ENCODE measurements around the gene HOXB1. TPM values are rescaled to one million over a fixed set of nuclear protein-coding genes. Genes with fewer than 3 reads are reported as not detected.

HOXB1 gene
- total RNA-seq, 2 donors from 2014 or later: not detected

DNA sequence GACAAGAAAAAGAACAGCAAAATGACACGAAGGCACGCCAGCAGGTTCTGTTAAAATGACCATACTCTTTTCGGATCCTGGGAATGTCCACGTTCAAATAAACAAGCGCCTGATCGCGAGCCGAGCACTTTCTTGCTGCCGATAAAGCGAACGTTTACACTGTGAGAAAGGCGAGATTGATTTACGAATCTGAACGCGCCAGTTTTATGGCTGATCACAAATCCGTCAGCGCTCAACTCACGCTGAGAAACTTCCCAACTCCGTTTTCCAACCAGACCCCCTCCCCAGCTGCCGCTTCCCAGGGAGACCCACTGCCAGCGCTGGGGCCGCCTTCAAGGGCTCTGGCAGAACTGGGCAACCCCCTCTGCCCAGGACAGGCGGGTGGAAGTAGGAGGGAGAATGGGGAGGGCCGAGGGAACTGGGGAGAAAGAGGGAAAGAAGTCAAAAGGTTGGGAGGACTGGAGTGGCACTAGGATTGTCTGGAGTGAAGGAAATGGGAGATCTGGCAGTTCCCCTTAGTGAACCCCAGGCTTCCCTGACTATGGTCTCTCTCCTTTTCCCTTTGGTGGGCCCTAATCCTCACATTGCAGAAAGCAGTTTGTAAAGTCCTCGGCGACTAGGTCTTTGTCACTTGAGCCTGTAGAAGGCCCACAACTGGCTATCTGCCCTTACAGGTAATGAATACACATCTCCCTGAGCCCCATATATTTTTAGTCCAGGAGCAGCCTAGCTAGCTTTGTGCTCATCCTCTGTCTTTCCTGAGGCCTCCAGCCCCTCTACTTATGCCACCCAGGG is 40.4 kb upstream of the HOXB1 start:
- Mint-ChIP-seq H3K27ac (no peak overlapping the region), H3K4me3 (no peak overlapping the region), H3K36me3 (no peaks in the 10 kb centered on the region), H3K4me1 (ENCODE audit: low read depth in 2 of 2) (peaks cover 16 to 23% of the 10 kb centered on the region in 2 donors), H3K9me3 (no peaks in the 10 kb centered on the region), H3K27me3 (no peaks in the 10 kb centered on the region)
- peak; percentile 23 for DNase-seq (ENCODE audit: low spot score)
- no peak for ATAC-seq

DNA sequence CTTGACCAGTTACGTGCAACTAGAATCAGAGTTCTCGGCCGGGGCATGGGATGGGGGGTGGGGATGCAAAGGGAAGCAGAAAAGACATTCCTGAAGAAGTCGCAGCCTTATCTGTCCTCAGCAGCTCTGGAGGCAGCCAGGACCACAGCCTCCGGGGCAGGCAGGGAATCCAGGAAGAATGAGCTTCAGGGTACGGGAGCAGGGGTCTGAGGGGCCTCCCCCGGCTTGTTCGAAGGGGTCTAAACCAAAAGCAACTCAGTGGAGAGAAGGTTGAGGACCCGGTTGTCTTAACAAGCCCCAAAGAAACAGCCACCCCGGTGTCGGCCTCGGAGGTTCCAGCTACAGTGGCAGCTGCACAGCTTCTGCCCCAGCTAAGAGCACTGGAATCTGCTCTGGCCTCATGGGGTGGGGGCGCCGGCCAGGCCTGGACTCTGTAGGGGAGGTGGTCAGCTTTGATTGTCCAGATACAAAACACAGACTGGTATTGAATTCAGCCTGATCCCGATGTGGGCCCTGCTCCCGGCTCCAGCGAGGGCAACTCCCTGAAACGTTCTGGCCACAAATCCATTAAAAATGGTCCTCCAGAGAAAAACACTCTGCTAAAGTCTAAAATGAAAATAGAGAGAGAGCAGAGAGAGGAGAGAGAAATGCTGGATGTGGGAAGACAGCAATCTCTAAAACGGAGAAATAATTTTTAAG is 39.7 kb upstream of the HOXB1 start:
- H3K4me1 Mint-ChIP-seq (ENCODE audit: low read depth in 2 of 2): peaks cover 16 to 20% of the 10 kb centered on the region in 2 donors
- no peaks in the 10 kb centered on the region for H3K9me3 Mint-ChIP-seq
- H3K4me3 Mint-ChIP-seq: no peak overlapping the region
- DNase-seq (ENCODE audit: low spot score): peak; percentile 31
- ATAC-seq: no peak
- H3K27ac Mint-ChIP-seq: no peak overlapping the region
- no peaks in the 10 kb centered on the region for H3K36me3 Mint-ChIP-seq
- no peaks in the 10 kb centered on the region for H3K27me3 Mint-ChIP-seq

DNA sequence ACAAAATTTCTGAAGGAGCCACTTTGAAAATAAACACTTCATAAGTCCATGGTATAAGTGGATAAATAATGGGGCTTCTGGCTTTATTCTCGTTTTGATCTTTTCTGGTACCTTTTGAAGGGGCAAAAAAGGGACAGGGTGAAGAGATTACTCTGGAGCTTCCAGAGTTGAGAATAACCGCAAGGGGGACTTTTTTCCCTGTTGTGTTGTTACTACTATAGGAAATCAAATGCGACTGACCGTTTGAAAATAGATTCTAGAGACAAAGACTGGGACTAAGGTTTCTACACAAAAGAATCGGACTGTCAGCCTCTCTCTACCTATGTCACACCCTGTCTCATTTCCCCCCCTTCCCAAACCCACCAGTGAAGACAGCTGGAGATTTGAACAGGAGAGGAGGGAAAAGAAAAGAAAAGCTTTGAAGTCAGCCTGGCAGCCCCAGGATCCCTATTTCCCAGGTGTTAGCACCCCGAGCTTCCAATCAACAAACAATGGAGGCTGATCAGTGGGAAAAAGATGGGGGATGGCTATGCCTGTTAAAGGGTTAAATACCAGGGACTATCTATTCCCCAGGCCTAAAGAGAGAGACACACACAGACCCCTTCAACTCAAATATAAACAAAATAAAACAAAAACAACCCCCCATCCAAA is 39.0 kb upstream of the HOXB1 start:
- H3K4me1 Mint-ChIP-seq (ENCODE audit: low read depth in 2 of 2): peaks cover 16 to 17% of the 10 kb centered on the region in 2 donors

DNA sequence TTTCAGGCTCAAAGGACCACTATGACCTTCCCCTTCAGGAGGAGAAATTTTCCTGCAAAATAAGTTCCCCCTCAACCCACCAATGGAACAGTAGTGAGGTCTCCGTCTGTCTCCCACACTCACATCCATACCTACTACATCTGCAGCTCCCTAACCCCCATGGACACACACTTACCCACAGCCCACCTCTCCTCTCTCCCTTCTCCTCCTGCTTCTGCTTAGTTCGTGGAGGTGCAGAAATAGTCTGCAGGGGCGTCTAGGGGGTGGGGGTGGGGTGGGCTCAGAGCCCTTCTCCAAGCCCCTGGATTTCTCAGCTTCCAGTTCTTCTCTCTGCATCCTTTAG is 38.4 kb upstream of the HOXB1 start:
- no peaks in the 10 kb centered on the region for H3K9me3 Mint-ChIP-seq
- peaks cover 0 to 2% of the 10 kb centered on the region in 2 donors for H3K27me3 Mint-ChIP-seq
- DNase-seq (ENCODE audit: low spot score) (no peak), ATAC-seq (no peak)
- H3K36me3 Mint-ChIP-seq: no peaks in the 10 kb centered on the region
- H3K4me1 Mint-ChIP-seq (ENCODE audit: low read depth in 2 of 2): peaks cover 11 to 17% of the 10 kb centered on the region in 2 donors
- no peak overlapping the region for H3K27ac Mint-ChIP-seq
- no peak overlapping the region for H3K4me3 Mint-ChIP-seq

More for the DNA sequence above, 39.0 kb upstream of the HOXB1 start:
- Mint-ChIP-seq H3K27me3 (peaks cover 0 to under 1% of the 10 kb centered on the region in 2 donors), H3K4me3 (no peak overlapping the region), H3K9me3 (no peaks in the 10 kb centered on the region), H3K27ac (no peak overlapping the region), H3K36me3 (no peaks in the 10 kb centered on the region)
- ATAC-seq: no peak
- no peak for DNase-seq (ENCODE audit: low spot score)

DNA sequence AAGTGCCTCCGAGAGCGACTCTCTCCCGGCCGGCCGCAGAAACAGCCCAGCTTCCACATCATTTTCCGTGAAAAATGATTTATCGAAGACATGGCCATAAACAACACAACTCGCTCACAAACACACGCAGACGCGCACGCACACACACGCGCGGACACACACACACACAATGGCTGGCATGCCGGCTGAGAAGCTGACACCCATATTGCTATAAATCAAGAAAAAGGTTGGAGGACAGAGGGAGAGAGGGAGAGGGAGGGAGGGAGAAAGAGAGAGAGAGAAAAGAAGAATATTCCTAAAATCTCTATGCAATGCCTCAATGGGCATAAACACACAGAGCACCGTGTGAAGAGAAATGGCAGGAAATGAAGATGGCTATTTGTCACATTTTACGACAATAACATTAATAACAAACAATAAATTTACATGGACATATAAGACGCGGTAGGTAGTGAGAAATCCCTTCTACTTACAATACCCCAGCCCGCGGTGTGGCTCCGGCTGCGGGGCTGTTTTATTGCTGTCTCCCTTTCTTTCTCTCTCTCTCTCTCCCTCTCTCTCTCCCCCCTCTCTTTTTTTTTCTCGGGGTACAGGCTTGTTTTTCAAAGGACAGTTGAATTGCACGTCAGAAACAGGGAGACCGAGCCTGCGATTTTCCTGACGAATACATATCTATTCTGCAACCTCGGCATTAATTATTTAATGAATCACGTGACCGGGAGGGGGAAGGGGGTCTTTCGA is 37.9 kb upstream of the HOXB1 start:
- H3K27me3 Mint-ChIP-seq: peaks cover 0 to 2% of the 10 kb centered on the region in 2 donors
- H3K9me3 Mint-ChIP-seq: no peaks in the 10 kb centered on the region
- no peak for ATAC-seq
- H3K4me3 Mint-ChIP-seq: peak overlapping the region; percentile 41
- no peak overlapping the region for H3K27ac Mint-ChIP-seq
- no peaks in the 10 kb centered on the region for H3K36me3 Mint-ChIP-seq
- H3K4me1 Mint-ChIP-seq (ENCODE audit: low read depth in 2 of 2): peaks cover 9 to 18% of the 10 kb centered on the region in 2 donors
- no peak for DNase-seq (ENCODE audit: low spot score)

DNA sequence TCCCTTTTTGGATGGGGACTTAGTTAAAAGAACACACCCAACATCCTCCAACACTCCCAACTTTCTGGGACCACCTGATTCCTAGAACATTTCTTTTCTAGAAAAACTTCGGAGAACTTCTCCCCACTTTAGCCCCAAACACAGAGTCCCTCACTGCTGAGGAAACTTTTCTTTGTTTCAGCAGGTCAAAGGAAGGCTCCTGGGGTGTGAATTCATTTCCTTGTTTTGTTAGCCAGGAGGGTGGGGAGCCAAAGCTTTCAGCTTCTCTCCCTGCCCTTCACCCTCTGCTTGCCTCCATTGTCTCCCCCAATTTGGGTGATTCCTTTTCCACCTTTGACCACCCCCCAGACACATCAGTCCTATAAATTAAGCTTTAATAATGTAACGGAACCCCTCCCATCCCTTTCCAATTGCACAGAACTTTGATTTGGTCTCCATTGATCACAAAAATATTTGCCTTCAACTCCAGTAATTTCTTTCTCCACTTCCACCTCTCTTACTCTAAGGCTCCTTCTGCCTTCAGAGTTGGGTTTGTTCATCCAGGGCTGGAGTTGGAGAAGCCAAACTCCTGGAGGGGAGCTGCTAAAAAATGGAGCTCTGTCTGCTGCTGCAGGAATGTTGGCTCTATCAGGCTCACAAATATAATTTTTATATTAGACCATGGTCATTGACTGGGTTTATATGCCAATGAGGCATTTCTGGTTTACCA is 37.0 kb upstream of the HOXB1 start:
- no peak for DNase-seq (ENCODE audit: low spot score)
- Mint-ChIP-seq H3K27me3 (peaks cover 0 to 2% of the 10 kb centered on the region in 2 donors), H3K36me3 (no peaks in the 10 kb centered on the region), H3K27ac (no peak overlapping the region), H3K4me1 (ENCODE audit: low read depth in 2 of 2) (peaks cover 0 to 19% of the 10 kb centered on the region in 2 donors), H3K4me3 (peak overlapping the region; percentile 41), H3K9me3 (no peaks in the 10 kb centered on the region)
- ATAC-seq: no peak

DNA sequence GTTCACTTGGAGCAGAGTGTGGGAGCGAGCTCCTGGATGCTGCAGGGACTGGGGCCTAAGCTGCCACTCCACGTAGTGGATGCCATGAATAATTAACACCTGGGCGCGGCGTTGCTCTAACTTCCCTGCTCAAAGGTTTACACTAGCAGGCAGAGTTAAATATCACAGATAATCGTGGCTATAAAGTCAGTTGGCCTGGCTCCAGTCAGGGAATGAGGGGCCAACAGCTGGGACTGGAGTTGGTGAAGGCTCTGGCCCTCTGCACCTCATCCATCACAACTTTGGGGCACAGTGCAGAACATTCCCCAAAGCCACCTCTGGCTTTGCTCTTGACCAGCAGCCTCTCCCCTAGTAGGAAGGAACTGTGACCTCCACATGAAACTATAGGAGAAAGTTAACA is 36.4 kb upstream of the HOXB1 start:
- Mint-ChIP-seq H3K4me1 (ENCODE audit: low read depth in 2 of 2) (peaks cover 0 to 23% of the 10 kb centered on the region in 2 donors), H3K27ac (no peak overlapping the region), H3K4me3 (no peak overlapping the region), H3K27me3 (peaks cover 0 to 2% of the 10 kb centered on the region in 2 donors), H3K36me3 (no peaks in the 10 kb centered on the region), H3K9me3 (no peaks in the 10 kb centered on the region)
- no peak for ATAC-seq
- DNase-seq (ENCODE audit: low spot score): no peak

DNA sequence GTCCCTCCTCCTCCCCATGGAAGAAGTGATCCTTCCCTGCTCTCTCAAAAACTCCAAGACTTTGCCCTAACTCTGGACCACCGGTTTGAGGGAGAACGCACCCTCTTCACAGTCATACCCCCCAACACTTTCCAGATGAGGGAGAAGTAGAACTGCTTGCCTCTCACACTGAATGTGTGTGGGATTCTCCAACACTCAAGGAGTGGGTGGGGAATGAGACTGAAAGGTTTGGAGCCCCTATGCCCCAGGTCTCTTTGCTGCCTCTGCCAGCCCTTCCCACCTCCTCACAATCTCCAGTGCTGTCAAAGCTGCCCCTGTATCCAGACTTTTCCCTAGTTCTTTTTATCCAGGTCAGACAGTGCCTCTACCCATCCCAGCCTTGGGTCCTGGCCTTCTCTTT is 35.9 kb upstream of the HOXB1 start:
- no peaks in the 10 kb centered on the region for H3K36me3 Mint-ChIP-seq
- no peak overlapping the region for H3K4me3 Mint-ChIP-seq
- H3K9me3 Mint-ChIP-seq: no peaks in the 10 kb centered on the region
- H3K27ac Mint-ChIP-seq: no peak overlapping the region
- peaks cover 0 to 2% of the 10 kb centered on the region in 2 donors for H3K27me3 Mint-ChIP-seq
- H3K4me1 Mint-ChIP-seq (ENCODE audit: low read depth in 2 of 2): peaks cover 3 to 25% of the 10 kb centered on the region in 2 donors
- DNase-seq (ENCODE audit: low spot score) (no peak), ATAC-seq (no peak)

DNA sequence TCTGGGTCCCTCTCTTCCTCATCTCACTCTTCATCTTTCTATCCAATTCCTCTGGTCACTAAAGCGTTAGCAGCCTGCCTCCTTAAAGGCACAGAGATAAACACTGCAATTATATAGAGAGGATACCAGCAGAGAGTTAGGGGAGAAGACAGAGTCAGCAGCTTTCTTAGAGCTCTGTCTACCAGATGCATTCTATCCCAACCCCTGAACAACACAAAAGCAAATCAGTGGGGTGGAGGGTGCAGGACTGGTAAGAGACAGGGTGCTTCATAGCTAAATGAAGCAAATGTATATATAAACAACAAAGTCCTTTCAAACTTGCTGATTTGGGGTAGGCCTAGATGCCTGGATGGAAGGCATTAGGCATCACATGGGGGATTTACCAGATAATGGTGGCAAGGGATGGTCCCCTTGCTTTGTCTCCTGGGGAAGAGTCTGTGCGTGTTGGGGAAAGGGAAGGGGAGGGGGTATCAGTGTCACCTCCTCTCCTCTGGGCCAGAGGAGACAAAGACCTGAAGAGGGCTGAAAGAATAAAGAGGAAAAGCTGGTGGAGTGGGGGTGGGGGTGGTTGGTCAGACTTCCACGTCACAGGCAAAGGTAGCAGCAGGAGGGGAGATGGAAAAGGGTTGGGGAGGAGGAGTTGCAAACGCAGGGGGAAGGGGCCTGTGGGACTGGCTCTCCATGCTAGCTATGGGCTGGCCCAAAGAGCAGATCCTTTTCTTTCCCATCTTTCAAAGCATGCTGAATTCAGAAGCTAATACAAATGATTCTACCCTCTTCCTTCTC is 35.3 kb upstream of the HOXB1 start:
- Mint-ChIP-seq H3K27me3 (peaks cover 0 to 2% of the 10 kb centered on the region in 2 donors), H3K4me3 (no peak overlapping the region), H3K36me3 (no peaks in the 10 kb centered on the region), H3K27ac (no peak overlapping the region), H3K4me1 (ENCODE audit: low read depth in 2 of 2) (peaks cover 9 to 30% of the 10 kb centered on the region in 2 donors), H3K9me3 (no peaks in the 10 kb centered on the region)
- ATAC-seq (no peak), DNase-seq (ENCODE audit: low spot score) (no peak)

DNA sequence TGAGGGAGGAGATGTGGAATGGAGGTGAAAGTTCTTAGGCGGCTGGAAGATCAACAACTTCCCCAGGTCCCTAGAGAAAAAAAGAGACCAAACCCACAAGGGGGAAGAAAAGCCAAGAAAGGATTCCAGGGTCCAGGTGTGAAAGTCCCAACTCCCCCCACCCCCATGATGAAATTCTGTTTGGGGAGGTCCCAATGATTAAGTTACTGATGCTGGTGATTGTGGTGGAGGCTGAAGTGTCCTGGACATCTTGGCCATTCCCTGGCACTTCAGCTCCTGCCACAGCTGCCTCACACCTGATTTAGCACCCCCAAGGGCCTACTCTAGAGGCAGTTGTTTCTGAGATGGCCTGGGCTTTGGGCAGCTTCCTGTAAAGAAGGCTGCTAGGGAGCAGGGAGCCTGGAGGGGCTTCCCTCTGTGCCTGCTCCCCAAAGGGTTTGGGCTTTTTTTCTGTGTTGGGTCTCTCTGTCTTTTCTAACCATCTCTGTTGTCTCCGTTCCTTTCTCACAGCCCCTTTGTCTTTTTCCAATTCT is 34.3 kb upstream of the HOXB1 start:
- Mint-ChIP-seq H3K9me3 (no peaks in the 10 kb centered on the region), H3K4me3 (no peak overlapping the region), H3K27me3 (peaks cover 0 to 2% of the 10 kb centered on the region in 2 donors), H3K36me3 (no peaks in the 10 kb centered on the region), H3K27ac (no peak overlapping the region), H3K4me1 (ENCODE audit: low read depth in 2 of 2) (peaks cover 11 to 35% of the 10 kb centered on the region in 2 donors)
- DNase-seq (ENCODE audit: low spot score): no peak
- no peak for ATAC-seq

DNA sequence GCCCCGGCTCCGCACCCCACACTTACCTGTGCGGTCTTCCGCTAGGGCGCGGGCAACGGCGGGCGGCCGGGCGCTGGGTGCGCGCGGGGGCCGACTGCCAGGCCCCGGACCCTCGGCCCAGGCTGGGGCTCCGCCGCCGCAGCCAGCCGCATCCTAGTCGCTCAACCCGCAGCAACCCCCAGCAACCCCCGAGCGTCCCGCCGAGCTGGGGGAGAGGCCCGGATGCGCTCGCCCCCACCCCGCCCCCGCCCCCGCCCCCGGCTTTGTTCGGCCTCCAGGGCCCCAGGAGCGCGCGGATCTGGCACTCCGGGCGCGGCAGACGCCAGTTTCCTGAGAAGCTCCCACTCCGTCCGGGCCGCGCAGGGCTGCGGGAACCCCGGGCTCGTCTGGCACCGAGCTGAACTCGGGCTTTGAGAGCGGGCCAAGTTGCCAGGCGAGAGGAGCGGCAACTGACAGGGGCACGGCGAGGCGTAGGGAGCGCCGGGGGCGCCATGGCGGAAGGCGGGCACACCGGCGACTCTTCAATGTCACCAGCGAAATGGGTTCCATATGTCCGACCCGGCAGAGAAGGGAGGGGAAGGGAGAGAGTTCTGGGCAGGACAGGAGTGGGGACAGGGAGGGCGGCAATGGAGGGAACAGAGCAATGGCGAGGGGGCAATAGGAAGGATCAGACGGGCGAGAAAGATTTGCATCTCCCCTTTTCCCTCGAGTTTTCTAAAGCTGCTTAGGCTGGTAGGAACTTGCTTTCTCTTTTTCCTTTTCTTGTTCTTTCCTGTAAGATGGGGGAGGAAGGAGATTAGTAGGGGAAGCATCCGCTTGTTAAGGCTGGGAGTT is 33.6 kb upstream of the HOXB1 start:
- Mint-ChIP-seq H3K4me3 (no peak overlapping the region), H3K4me1 (ENCODE audit: low read depth in 2 of 2) (peaks cover 11 to 35% of the 10 kb centered on the region in 2 donors), H3K27me3 (peaks cover 0 to 2% of the 10 kb centered on the region in 2 donors), H3K36me3 (no peaks in the 10 kb centered on the region), H3K27ac (no peak overlapping the region), H3K9me3 (no peaks in the 10 kb centered on the region)
- no peak for DNase-seq (ENCODE audit: low spot score)
- ATAC-seq: peak; percentile 36 to 55

DNA sequence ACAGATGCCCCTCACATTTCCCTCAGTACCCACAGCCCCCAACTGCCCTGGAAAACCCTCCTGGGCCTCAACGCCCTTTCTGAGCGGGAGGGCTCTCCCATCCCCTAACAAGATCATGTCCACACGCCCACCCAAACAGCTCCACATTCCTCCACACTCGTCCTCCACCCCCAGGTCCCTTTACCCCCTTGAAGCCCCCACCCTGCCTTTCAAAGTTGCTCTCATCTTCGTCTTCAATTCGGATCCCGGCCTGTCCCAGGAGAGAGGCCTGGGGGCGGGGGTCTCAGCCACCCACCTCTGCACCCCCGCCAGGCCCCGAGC is 33.0 kb upstream of the HOXB1 start:
- ATAC-seq (no peak), DNase-seq (ENCODE audit: low spot score) (no peak)
- no peak overlapping the region for H3K4me3 Mint-ChIP-seq
- peaks cover 11 to 35% of the 10 kb centered on the region in 2 donors for H3K4me1 Mint-ChIP-seq (ENCODE audit: low read depth in 2 of 2)
- no peak overlapping the region for H3K27ac Mint-ChIP-seq
- H3K27me3 Mint-ChIP-seq: peaks cover 0 to 2% of the 10 kb centered on the region in 2 donors
- no peaks in the 10 kb centered on the region for H3K36me3 Mint-ChIP-seq
- no peaks in the 10 kb centered on the region for H3K9me3 Mint-ChIP-seq
